ENCODE measurements around the gene TAF10.

Gene TAF10

GRCh38 chr11:6576471-6577373 is 35.3 kb downstream of the TAF10 start:
- Mint-ChIP-seq H3K27me3 (no peaks in the 10 kb centered on the region), H3K4me1 (peaks cover 0 to 6% of the 10 kb centered on the region in 2 donors), H3K9me3 (no peaks in the 10 kb centered on the region), H3K36me3 (peaks cover 38 to 42% of the 10 kb centered on the region in 2 donors), H3K4me3 (no peak overlapping the region), H3K27ac (no peak overlapping the region)
- DNase-seq (no peak), ATAC-seq (replicated peaks) (no peak)

GRCh38 chr11:6574816-6575715 is 37.0 kb downstream of the TAF10 start:
- Mint-ChIP-seq H3K4me1 (peaks cover 0 to 6% of the 10 kb centered on the region in 2 donors), H3K9me3 (no peaks in the 10 kb centered on the region), H3K27me3 (no peaks in the 10 kb centered on the region), H3K27ac (no peak overlapping the region), H3K36me3 (peaks cover 31 to 37% of the 10 kb centered on the region in 2 donors), H3K4me3 (no peak overlapping the region)
- DNase-seq (no peak), ATAC-seq (replicated peaks) (no peak)

- Mint-ChIP-seq H3K4me1 (peaks cover 0 to 7% of the 10 kb centered on the region in 2 donors), H3K9me3 (no peaks in the 10 kb centered on the region), H3K27ac (no peak overlapping the region), H3K4me3 (no peak overlapping the region), H3K36me3 (peaks cover 37 to 41% of the 10 kb centered on the region in 2 donors), H3K27me3 (no peaks in the 10 kb centered on the region)
- ATAC-seq (replicated peaks) (no peak), DNase-seq (no peak)
Observed at GRCh38 chr11:6572215-6572614, 39.8 kb downstream of the TAF10 start.

- Mint-ChIP-seq H3K36me3 (peaks cover 36 to 41% of the 10 kb centered on the region in 2 donors), H3K9me3 (no peaks in the 10 kb centered on the region), H3K27ac (no peak overlapping the region), H3K4me1 (peaks cover 0 to 3% of the 10 kb centered on the region in 2 donors), H3K27me3 (no peaks in the 10 kb centered on the region), H3K4me3 (no peak overlapping the region)
- no peak for DNase-seq
- no peak for ATAC-seq (replicated peaks)
Observed at GRCh38 chr11:6571434-6572008, 40.5 kb downstream of the TAF10 start.

- H3K9me3 Mint-ChIP-seq, result no peaks in the 10 kb centered on the region
Observed at GRCh38 chr11:6570691-6571427, 41.2 kb downstream of the TAF10 start.

GRCh38 chr11:6569706-6570105 is 42.3 kb downstream of the TAF10 start:
- H3K27me3 Mint-ChIP-seq, result no peaks in the 10 kb centered on the region
- H3K9me3 Mint-ChIP-seq, result no peaks in the 10 kb centered on the region
- peaks cover 0 to 5% of the 10 kb centered on the region in 2 donors for H3K4me1 Mint-ChIP-seq
- no peak overlapping the region for H3K27ac Mint-ChIP-seq
- no peak for DNase-seq
- no peak overlapping the region for H3K4me3 Mint-ChIP-seq
- no peak for ATAC-seq (replicated peaks)
- H3K36me3 Mint-ChIP-seq, result peaks cover 39 to 40% of the 10 kb centered on the region in 2 donors

More at GRCh38 chr11:6570691-6571427, 41.2 kb downstream of the TAF10 start:
- Mint-ChIP-seq H3K4me3 (peak overlapping the region in 1 of 2 donors; percentile 23), H3K4me1 (peaks cover 0 to 3% of the 10 kb centered on the region in 2 donors), H3K27ac (no peak overlapping the region), H3K36me3 (peaks cover 34 to 41% of the 10 kb centered on the region in 2 donors), H3K27me3 (no peaks in the 10 kb centered on the region)
- DNase-seq (no peak), ATAC-seq (replicated peaks) (no peak)

GRCh38 chr11:6568191-6568918 is 43.7 kb downstream of the TAF10 start:
- H3K36me3 Mint-ChIP-seq, result peaks cover 40% of the 10 kb centered on the region in 2 donors
- peaks cover 0 to 5% of the 10 kb centered on the region in 2 donors for H3K4me1 Mint-ChIP-seq
- no peaks in the 10 kb centered on the region for H3K27me3 Mint-ChIP-seq
- no peak for ATAC-seq (replicated peaks)
- H3K27ac Mint-ChIP-seq, result peak overlapping the region; percentile 45
- no peak overlapping the region for H3K4me3 Mint-ChIP-seq
- DNase-seq, result no peak
- H3K9me3 Mint-ChIP-seq, result no peaks in the 10 kb centered on the region

- peaks cover 33 to 37% of the 10 kb centered on the region in 2 donors for H3K36me3 Mint-ChIP-seq
- H3K27ac Mint-ChIP-seq, result no peak overlapping the region
- no peak overlapping the region for H3K4me3 Mint-ChIP-seq
- DNase-seq (no peak), ATAC-seq (replicated peaks) (no peak)
- H3K4me1 Mint-ChIP-seq, result peaks cover 0 to 5% of the 10 kb centered on the region in 2 donors
- H3K27me3 Mint-ChIP-seq, result no peaks in the 10 kb centered on the region
- H3K9me3 Mint-ChIP-seq, result no peaks in the 10 kb centered on the region
Observed at GRCh38 chr11:6567371-6567745, 44.7 kb downstream of the TAF10 start.

- ATAC-seq (replicated peaks) (no peak), DNase-seq (no peak)
- Mint-ChIP-seq H3K27me3 (no peaks in the 10 kb centered on the region), H3K27ac (no peak overlapping the region), H3K4me1 (peaks cover 3 to 5% of the 10 kb centered on the region in 2 donors), H3K4me3 (no peak overlapping the region), H3K36me3 (peaks cover 33 to 39% of the 10 kb centered on the region in 2 donors), H3K9me3 (no peaks in the 10 kb centered on the region)
Observed at GRCh38 chr11:6566704-6567370, 45.2 kb downstream of the TAF10 start.

- no peak for DNase-seq
- Mint-ChIP-seq H3K4me3 (no peak overlapping the region), H3K36me3 (peaks cover 30 to 36% of the 10 kb centered on the region in 2 donors), H3K27ac (no peak overlapping the region), H3K9me3 (no peaks in the 10 kb centered on the region), H3K27me3 (no peaks in the 10 kb centered on the region), H3K4me1 (peaks cover 6 to 7% of the 10 kb centered on the region in 2 donors)
- no peak for ATAC-seq (replicated peaks)
Observed at GRCh38 chr11:6565988-6566703, 45.9 kb downstream of the TAF10 start.

- DNase-seq (no peak), ATAC-seq (replicated peaks) (no peak)
- no peak overlapping the region for H3K4me3 Mint-ChIP-seq
- H3K4me1 Mint-ChIP-seq, result peaks cover 6 to 7% of the 10 kb centered on the region in 2 donors
- peaks cover 28 to 35% of the 10 kb centered on the region in 2 donors for H3K36me3 Mint-ChIP-seq
- no peaks in the 10 kb centered on the region for H3K27me3 Mint-ChIP-seq
- no peaks in the 10 kb centered on the region for H3K9me3 Mint-ChIP-seq
- no peak overlapping the region for H3K27ac Mint-ChIP-seq
Observed at GRCh38 chr11:6565325-6565724, 46.7 kb downstream of the TAF10 start.

- Mint-ChIP-seq H3K4me3 (no peak overlapping the region), H3K4me1 (peaks cover 6% of the 10 kb centered on the region in 2 donors), H3K36me3 (peaks cover 29 to 31% of the 10 kb centered on the region in 2 donors), H3K27ac (no peak overlapping the region), H3K9me3 (no peaks in the 10 kb centered on the region), H3K27me3 (no peaks in the 10 kb centered on the region)
- no peak for ATAC-seq (replicated peaks)
- DNase-seq, result no peak
Observed at GRCh38 chr11:6563667-6564066, 48.3 kb downstream of the TAF10 start.
